Daoy (cell line): ENCODE results near the gene EYA4. TPM values are rescaled to one million over a fixed set of nuclear protein-coding genes. Genes with fewer than 3 reads are reported as not detected.

Experiments used
- DNase-seq: peaks from one replicate; pipeline ENCODE4 v3.0.0-alpha.2; 2015; ENCODE audit warnings: low read depth
- total RNA-seq: library from RNA; depleted of rRNA; stranded (reverse); fragments of >200 nt; shearing (Covaris generic); gene quantifications from 2 replicates; pipeline ENCODE4 v1.2.3, GENCODE V29; 2014

Gene EYA4
- total RNA-seq, 1 experiment from 2014 or later, result 14.7 TPM

GRCh38 chr6:133399426-133399825, 158.3 kb downstream of the EYA4 start:
- DNase-seq, result no peak

GRCh38 chr6:133404151-133404550, 163.0 kb downstream of the EYA4 start:
- no peak for DNase-seq

- DNase-seq, result no peak
These were observed 163.6 kb downstream of the EYA4 start for GRCh38 chr6:133404728-133405127.

GRCh38 chr6:133407320-133408100, 166.4 kb downstream of the EYA4 start:
- no peak for DNase-seq

GRCh38 chr6:133408132-133408531, 167.0 kb downstream of the EYA4 start:
- no peak for DNase-seq

- DNase-seq, result no peak
These were observed 167.4 kb downstream of the EYA4 start for GRCh38 chr6:133408543-133408942.

- DNase-seq, result no peak
These were observed 169.7 kb downstream of the EYA4 start for GRCh38 chr6:133410638-133411435.

- DNase-seq, result no peak
These were observed 170.6 kb downstream of the EYA4 start for GRCh38 chr6:133411757-133412156.

- no peak for DNase-seq
These were observed 174.1 kb downstream of the EYA4 start for GRCh38 chr6:133415262-133415661.

GRCh38 chr6:133418108-133418507, 177.0 kb downstream of the EYA4 start:
- no peak for DNase-seq

- DNase-seq, result no peak
These were observed 182.1 kb downstream of the EYA4 start for GRCh38 chr6:133423242-133423641.

GRCh38 chr6:133424359-133424758, 183.2 kb downstream of the EYA4 start:
- no peak for DNase-seq

GRCh38 chr6:133426038-133426437, 184.9 kb downstream of the EYA4 start:
- DNase-seq, result no peak

- DNase-seq, result no peak
These were observed 187.1 kb downstream of the EYA4 start for GRCh38 chr6:133428295-133428694.

- DNase-seq, result no peak
These were observed 189.4 kb downstream of the EYA4 start for GRCh38 chr6:133430530-133430929.

GRCh38 chr6:133431031-133431430, 189.9 kb downstream of the EYA4 start:
- DNase-seq, result no peak

- DNase-seq, result peak; percentile 54
These were observed 191.1 kb downstream of the EYA4 start for GRCh38 chr6:133432021-133432989.

GRCh38 chr6:133435065-133435728, 194.0 kb downstream of the EYA4 start:
- DNase-seq, result no peak

GRCh38 chr6:133436652-133437051, 195.5 kb downstream of the EYA4 start:
- no peak for DNase-seq

- DNase-seq, result no peak
These were observed 200.3 kb downstream of the EYA4 start for GRCh38 chr6:133441491-133441890.

- no peak for DNase-seq
These were observed 205.6 kb downstream of the EYA4 start for GRCh38 chr6:133446789-133447188.
